NCI-H1105 treated with DMSO at 0.1 percent for 48 hours (cell line): ENCODE measurements around the gene CD109.
"Not testable (repeated sequence)": the region's sequence is repeated elsewhere in the genome, so short reads cannot be mapped to it uniquely, and the experiment has no call there.

ENCODE experiments used
- DNase-seq: peaks from one replicate; lab custom pipeline; 2025; lab: John Stamatoyannopoulos, UW

The CD109 gene

DNA sequence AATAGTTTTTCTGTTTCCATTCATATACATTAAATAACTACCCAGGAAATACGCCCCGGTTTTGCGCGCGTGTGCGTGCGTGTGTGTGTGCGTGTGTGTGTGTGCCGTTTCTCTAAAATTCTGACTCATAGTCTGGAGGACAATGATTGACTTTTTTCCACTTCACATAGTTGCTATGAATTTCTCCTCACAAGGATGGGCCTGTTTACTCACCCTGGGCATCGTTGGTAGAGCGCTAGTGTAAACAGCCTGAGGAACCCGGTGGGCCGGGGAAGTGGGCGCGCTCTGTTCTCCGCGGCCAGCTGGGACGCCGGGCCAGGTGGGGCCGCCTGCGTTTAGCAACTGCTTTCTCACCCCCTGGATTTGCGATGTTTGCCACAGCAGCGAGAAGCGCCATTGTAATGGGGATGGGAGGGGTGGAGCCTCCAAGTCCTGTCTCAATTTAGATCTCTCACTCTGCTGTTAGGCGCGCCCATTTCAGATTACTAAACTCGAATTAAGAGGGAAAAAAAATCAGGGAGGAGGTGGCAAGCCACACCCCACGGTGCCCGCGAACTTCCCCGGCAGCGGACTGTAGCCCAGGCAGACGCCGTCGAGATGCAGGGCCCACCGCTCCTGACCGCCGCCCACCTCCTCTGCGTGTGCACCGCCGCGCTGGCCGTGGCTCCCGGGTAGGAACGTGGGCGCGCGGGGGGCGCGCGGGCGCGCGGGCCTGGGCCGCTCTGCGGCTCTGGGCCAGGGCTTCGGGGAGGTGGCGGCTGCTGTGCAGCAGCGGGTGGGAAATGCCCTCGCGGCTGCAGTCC lies at the start of gene CD109:
Gene CD109, plus strand, starts transcription at position 585 of the 803 bp plus-strand sequence. Its CDS starts 13 bp downstream, at position 598.
- DNase-seq: peak; percentile 63

DNA sequence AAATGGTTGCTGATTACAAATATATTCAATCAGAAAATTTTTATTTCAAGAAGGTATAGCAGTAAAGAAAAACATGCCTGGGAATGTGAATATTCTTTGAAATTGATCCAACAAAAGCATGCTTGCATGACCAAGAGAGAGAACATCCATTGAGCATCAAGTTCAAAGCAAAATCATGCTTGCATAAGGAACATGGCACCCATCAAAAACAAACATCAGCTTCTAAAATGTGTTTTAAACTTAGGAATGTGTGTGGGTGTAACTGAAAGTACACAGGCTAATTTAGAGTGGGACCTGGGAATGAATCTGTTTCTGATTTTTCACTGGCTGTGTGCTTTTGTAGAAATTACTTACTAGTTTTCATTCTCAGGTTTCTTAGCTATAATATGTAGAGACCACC lies 47.8 kb upstream of the CD109 start:
- DNase-seq: no peak

- no peak for DNase-seq
Observed at GRCh38 chr6:73649783-73650182, 46.2 kb upstream of the CD109 start.

DNA sequence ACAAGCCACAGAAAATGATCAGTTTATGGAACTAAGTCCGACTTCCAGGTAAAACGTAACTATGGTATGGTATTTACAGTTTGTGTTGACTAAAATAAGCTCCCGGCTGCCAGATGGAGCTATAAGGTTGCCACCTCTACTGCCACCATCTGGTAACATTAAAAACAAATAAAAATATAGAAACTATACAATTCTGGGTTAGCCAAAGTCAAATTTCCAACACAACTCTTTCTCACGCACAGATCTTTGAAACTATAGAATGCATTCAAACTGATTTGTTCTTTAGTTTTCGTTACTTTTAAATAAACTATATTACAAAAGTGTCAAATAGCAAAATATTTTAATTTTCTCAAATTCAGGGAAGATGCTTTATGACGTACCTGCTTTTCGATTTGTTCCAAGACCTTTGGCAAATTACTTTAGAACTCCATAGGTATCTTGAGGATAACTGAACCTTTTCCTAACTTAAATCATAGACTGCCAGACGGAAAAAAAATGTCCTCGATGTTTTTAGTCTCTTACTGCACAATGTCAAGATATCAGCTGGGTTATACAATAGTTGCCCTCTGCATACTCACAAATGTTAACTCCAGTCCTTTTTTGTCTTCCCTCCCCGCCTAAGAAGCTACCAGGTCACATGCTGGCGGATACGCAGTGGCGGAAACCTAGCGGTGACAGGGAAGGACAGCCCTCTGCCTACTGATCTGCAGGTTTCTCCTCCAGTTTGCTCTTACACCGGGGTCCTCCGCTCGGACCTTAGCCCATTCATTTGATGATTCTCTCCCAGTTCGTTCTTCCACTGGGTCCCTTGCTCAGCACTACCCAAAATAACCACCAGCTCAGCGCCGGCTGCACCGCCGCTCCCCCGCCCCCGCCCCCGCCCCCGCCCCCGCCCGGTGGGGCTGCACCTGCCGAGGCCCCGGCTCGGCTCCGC lies 43.1 kb upstream of the CD109 start:
- DNase-seq: peak; percentile 74

DNA sequence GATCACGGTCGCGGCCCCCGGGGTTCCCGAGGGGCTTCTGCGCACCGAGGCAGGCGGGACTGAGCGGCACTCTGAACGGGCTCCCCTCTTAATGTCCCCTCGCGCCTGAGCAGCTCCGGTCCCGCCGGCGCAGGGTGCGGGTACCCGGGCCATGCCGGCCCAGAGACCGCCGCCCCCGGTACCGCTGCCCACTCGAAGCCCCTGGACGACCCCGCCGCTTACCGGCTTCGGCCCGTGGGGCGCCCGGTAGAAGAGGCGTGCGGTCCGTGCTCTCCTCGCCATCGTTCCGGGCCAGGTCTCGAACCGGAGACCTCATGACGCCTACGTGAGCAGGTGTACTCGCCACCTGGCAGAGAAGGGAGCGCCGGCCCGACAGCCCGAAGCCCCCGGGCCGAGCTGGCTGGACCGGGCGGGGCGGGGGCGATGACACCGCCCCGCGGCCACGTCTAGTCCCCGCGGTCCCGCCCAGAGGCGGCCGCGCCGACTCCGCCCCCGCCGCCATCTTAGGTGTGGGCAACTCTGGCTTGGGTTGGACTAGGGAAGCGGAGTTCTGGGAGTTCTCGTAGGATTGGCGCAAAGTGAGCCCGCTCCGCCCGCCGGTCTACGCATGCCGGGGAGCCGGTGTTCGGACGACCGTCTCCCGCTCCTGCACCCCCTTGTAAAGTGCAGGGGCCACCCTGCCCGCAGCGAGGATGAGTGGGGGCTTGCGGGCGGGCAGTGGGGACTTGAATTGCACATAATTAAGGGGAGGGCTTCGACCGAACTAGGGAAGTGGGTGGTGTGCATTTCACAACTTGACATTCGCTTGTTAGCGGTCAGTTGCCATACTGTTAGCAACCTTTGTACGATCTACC lies 42.2 kb upstream of the CD109 start, which contains the start of gene SLC17A5:
Gene SLC17A5, minus strand, starts transcription at position 422 of the 854 bp plus-strand sequence. Its CDS starts 106 bp downstream, at position 316.
- DNase-seq: peak; percentile 92

- no peak for DNase-seq
Observed at GRCh38 chr6:73655341-73655917, 40.6 kb upstream of the CD109 start.

GRCh38 chr6:73656531-73657145 lies 39.4 kb upstream of the CD109 start:
- DNase-seq: no peak

DNA sequence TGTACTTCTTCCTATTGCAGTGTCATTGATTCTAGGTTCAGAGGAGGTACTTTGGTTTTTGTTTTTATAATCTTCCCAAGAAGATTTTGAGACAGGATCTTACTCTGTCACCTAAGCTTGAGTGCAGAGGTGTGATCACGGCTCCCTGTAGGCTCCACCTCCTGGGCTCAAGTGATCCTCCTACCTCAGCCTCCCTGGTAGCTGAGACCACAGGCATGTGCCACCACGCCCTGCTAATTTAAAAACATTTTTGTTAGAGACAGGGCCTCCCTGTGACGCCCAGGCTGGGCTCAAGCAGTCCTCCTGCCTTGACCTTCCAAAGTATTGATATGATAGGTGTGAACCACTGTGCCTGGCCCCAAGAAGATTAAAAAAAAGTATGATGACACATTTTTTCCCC lies 38.8 kb upstream of the CD109 start:
- DNase-seq: no peak

DNA sequence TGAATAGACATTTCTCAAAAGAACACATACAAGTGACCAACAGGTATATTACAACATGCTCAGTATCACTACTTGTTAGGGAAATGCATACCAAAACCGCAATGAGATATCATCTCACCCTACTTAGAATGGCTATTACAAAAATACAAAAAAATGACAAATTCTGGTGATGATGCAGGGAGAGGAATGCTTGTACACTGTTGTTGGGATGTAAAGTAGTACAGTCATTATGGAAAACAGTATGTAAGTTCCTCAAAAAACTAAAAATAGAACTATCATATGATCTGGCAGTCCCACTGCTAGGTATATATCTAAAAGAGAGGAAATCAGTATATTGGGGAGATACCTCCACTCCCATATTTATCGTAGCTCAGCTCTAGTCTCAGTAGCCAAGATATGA lies 31.3 kb upstream of the CD109 start:
- DNase-seq: no peak

DNA sequence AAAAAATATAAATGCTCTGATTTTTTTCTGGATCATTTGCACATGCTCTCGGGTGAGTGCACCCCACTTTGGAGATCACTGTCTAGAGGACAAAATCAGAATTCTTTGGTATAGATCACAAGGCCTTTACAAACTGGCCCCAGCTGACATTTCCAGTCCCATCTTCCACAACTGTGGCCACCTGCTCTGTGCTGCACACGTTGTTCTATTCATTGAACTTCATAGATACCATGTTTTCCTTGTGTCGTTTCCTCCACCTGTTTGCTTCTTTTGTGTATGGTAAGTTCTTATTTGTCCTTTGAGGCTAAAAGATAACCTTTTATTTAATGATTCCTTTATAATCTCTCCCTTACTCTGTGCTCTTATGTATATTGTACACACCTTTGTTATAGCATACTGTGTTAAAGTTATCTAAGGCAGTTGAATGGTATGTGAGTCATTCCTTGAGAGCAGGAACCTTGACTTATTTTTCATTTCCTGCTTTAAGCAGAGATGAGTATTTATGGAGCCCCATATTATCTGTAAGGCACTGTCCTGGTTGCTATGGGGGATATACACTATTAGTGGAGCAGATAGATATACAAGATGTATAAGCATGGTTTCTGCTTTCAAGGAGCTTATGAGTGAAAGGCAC lies 30.2 kb upstream of the CD109 start:
- DNase-seq: no peak

- no peak for DNase-seq
Observed at GRCh38 chr6:73666393-73666792, 29.6 kb upstream of the CD109 start.

DNA sequence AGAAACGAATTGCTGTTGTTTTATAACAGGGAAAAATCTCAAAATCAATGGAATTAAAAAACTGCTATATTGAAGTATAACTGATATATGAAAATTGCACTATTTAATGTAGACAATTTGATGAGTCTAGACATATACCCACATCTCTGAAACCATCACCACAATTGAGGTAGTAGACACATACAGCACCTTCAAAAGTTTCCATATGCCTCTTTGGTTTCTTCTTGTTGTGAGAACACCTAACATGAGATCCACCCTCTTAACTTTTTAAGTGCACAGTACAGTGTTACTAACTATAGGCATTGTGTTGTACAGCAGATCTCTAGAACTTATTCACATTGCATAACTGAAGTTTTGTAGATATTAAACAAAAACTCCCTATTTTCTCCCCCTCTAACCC lies 28.2 kb upstream of the CD109 start:
- no peak for DNase-seq

DNA sequence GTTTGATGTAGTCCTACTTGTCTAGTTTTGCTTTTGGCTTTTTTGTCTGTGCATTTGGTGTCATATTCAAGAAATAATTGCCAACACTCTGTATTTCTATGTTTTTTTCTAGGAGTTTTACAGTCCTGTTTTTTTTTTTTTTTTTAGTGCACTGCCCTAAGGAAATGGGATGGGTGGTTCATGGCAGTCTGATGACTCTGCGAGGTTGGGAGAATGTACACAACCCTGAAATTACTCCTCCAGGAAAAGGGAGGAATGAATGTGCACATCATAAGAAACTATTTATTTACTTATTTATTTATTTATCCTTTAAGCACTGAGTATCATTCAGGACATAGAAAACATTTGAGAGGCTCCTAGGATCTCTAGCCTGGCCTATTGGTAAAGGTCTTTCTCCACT lies 27.0 kb upstream of the CD109 start:
- no peak for DNase-seq

DNA sequence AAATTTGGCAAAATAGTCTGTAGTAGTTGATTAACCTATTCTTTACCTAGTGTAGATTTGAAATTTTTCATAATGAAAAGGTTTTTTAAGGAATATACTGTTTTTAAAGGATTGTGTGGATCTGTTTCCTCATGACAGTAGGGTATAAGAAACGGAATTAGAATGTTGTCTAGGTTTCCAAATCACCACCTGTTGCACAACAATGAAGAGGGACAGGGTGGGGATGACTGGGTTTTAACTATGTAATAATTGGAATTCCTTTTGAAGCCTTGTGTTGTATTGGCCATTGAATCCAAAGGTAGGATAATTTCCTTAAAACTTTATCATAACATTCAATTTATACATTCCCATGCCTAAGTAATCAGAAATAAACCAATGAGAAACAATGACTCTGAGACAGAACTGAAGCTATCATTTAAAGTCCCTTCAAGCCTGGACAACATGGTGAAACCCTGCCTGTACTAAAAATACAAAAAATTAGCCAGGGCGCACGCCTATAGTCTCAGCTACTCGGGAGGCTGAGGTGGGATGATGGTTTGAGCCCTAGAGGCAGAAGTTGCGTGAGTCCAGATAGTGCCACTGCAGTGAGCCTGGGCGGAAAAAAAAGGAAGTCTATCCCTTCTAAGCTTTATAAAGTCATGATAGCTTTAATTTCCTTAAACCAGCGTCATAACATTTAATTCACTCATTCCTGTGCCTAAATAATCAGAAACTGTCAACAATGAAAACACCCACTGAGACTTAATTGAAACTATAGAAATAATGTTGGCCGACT lies 23.9 kb upstream of the CD109 start:
- no peak for DNase-seq

DNA sequence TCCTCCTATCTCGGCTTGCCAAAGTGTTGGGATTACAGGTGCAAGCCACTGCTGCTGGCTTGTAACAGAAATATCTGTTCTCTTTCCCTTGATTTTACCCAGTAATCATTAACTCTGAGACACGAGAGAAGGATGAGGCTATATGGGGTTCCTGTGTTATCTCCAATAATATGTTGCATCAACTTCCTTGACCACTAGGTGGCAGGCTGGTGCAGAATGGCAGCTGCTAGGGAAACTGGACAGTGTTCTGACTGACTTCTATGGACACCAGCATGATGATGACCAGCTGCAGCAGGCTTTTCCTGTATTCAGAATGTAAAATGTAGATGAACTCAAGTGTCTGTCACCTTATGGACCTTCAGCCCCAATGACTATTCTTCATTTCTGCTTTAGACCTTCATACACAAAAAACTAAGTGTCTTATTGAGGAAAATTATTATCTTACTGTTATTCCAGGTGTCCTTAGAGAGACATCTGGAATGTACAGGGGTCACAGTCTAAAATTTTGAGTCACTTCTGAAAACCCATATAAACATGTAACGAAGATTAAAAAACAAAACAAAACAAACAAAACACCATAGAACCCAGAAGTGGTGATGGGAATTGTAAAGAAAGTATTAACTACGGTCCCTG lies 20.4 kb upstream of the CD109 start:
- DNase-seq: peak; percentile 47

DNA sequence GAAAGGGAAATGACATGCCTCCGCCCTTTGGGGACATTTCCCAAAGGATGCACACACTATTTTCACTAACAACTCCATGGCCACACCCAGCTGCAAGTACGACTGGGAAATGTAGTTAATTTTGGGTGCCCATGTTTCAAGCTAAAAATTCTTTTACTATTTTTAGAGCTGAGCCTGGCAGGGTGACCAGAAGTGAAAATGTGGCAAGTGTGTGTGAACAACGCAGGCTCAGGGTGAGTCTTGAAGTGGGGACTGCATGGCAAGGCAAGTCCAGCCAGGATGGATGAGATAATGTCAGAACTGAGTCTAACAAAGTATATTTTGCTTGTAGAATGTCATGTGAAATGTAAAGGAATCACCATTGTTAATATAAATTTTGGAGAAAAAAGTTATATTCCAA lies 17.0 kb upstream of the CD109 start:
- no peak for DNase-seq

DNA sequence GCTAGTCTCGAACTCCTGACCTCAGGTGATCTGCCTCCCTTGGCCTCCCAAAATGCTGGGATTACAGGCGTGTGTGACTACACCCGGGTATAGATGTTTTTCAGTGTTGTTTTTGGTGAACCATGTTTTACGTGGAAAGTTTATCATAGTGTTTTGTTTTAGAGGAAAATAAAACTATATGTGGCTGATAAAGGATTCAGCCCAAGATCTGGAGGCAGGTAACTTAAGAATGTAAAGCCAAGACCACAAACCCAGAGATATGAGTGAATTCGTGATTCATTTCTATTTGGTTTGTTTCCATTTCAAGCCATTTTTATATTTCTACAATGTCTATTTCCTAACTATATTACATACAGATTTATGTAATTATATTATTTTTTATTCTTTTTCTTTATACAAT lies 16.2 kb upstream of the CD109 start:
- DNase-seq: not testable (repeated sequence)

GRCh38 chr6:73680289-73680918 lies 15.6 kb upstream of the CD109 start:
- DNase-seq: no peak

GRCh38 chr6:73683574-73683973 lies 12.4 kb upstream of the CD109 start:
- not testable (repeated sequence) for DNase-seq
